Measurements from ENCODE around the gene ITGB2. TPM values are rescaled to one million over a fixed set of nuclear protein-coding genes. Genes with fewer than 3 reads are reported as not detected.
A peak's percentile ranks its signal among the peaks of the same experiment; 100 is the strongest.
"Not testable (repeated sequence)": the region's sequence is repeated elsewhere in the genome, so short reads cannot be mapped to it uniquely, and the experiment has no call there.

Gene ITGB2
- total RNA-seq, 1 donor from 2014 or later = 11.5 TPM

DNA sequence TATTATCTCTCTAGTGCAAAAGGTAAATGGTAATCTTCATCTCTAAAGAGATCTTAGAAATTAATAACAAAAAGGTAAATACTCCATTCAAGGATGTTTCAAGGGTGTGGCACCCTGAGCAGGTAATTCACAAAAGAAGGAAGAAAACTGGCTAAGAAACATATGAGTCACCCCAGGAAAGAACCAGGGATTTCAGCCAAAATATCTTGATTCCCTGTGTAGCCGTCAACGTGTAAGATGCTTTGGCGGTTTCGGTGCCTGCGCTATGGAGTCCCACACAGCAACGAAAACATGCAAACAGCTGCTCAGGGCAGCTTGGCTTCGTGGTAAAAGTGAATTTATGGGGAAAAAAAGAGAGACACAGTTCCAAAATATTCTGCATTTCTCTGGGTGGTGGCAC, 3.7 kb downstream of the ITGB2 start:
- no peak for DNase-seq (ENCODE audit: low spot score)
- intact Hi-C loops (cut with DNase I) = no loop called here

GRCh38 chr21:44914176-44914874, 6.4 kb downstream of the ITGB2 start:
- intact Hi-C loops (cut with DNase I) = no loop called here
- DNase-seq (ENCODE audit: low spot score) = peak; percentile 93

- no peak for DNase-seq (ENCODE audit: low spot score)
- intact Hi-C loops (cut with DNase I) = no loop called here
These were observed 7.1 kb downstream of the ITGB2 start for GRCh38 chr21:44913425-44914175.

- intact Hi-C loops (cut with DNase I); DNase-seq (ENCODE audit: low spot score): not testable (repeated sequence)
These were observed 7.9 kb downstream of the ITGB2 start for GRCh38 chr21:44912506-44913412.

- intact Hi-C loops (cut with DNase I) = no loop called here
- no peak for DNase-seq (ENCODE audit: low spot score)
These were observed 8.6 kb downstream of the ITGB2 start for GRCh38 chr21:44912158-44912473.

DNA sequence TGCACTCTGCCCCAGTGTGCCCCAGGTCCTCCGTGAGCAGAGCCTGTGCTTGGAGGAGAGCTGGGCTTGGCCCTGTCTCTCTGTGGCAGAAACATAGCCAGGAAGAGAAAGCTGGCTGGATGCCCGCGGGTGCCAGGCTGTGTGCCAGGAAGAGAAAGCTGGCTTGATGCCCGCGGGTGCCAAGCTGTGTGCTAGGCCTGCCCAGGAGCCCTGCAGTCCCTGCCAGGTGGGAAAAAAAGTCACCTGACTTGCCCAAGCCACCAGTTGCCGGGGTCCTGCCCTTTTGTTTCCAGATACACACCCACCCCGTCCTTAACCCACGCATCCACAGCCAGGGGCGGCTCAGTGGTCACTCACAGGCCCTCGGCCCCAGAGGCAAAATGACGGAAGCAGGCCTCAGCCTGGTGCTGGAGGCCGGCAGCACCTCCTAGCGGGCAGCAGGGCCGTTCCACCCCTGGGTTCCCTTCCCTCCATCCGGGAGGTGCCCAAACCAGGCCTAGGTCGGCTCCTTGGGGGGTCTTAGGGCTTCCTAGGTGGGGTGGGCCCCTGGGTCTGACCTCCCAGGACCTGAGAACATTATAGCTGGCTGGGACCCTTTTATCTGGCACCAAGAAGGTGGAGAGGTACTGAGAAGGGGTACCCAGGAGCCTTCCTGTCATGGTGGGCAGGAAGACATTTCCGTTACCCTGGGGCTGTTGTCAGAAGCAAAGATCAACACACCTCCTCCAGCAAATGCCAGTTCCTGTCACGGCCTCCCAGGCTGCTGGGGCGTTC, 9.1 kb downstream of the ITGB2 start:
- intact Hi-C loops (cut with DNase I) = no loop called here
- peak; percentile 90 for DNase-seq (ENCODE audit: low spot score)

- no peak for DNase-seq (ENCODE audit: low spot score)
- intact Hi-C loops (cut with DNase I) = no loop called here
These were observed 9.7 kb downstream of the ITGB2 start for GRCh38 chr21:44911068-44911383.

GRCh38 chr21:44910229-44911067, 10.3 kb downstream of the ITGB2 start:
- intact Hi-C loops (cut with DNase I) = no loop called here
- DNase-seq (ENCODE audit: low spot score) = no peak

- intact Hi-C loops (cut with DNase I) = no loop called here
- DNase-seq (ENCODE audit: low spot score) = no peak
These were observed 11.0 kb downstream of the ITGB2 start for GRCh38 chr21:44909719-44910118.

GRCh38 chr21:44908908-44909307, 11.8 kb downstream of the ITGB2 start:
- no peak for DNase-seq (ENCODE audit: low spot score)
- intact Hi-C loops (cut with DNase I) = no loop called here

DNA sequence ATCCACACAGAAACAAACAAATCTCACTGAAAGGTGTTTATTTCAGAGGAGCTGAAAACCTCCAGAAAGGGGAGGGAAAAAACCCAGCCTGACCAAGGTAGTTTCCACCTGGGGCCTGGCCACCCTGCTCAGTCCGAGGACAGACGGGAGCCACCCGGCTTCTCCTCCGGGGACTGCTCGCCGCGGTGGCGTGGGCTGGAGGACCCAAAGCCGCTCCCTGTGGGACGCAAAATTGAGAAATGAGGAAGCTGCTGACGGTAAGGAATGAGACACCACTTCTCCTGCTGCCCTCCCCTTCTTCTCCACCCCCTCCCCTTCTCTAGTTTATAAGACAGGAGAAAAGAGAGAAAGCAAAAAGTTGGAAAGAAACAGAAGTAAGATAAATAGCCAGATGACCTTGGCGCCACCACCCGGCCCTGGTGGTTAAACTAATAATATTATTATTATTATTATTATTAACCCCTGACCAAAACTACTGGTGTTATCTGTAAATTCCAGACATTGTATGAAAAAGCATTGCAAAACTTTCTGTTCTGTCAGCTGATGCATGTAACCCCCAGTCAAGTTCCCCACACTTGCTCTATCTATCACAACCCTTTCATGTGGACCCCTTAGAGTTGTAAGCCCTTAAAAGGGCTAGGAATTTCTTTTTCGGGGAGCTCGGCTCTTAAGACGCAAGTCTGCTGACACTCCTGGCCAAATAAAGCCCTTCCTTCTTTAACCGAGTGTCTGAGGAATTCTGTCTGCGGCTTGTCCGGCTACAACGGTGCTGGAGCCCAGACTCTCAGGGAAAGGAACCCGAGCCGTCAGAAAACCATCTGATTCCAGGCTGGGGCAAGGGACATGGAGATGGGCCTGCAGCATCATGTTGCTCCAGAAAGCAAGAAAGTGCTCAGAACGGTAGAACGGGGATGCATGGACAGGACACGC, 12.5 kb downstream of the ITGB2 start:
- intact Hi-C loops (cut with DNase I) = no loop called here
- DNase-seq (ENCODE audit: low spot score) = peak; percentile 89

GRCh38 chr21:44907225-44907965, 13.3 kb downstream of the ITGB2 start:
- DNase-seq (ENCODE audit: low spot score) = no peak

DNA sequence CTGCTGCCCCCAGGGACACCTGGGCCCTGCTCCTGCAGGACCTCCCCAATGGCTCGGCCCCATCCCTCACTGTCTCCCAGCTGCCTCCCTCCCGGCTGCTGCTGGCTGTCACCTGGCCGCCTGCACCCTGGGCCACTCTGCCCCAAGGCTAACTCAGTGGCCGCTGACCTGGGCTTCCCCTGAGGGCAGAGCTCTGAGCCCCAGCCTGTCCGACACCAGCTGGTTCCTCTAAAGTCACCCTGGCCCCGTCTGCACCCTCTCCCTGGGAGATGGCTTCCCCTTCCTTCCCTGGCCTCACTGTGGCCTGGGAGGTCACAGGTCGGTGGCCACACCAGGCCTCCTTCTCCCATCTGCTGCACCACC, 15.0 kb downstream of the ITGB2 start:
- intact Hi-C loops (cut with DNase I) = no loop called here
- DNase-seq (ENCODE audit: low spot score) = no peak

More at GRCh38 chr21:44907225-44907965, 13.3 kb downstream of the ITGB2 start:
- intact Hi-C loops (cut with DNase I) = no loop called here

- DNase-seq (ENCODE audit: low spot score) = no peak
These were observed 15.5 kb downstream of the ITGB2 start for GRCh38 chr21:44905016-44905727.

DNA sequence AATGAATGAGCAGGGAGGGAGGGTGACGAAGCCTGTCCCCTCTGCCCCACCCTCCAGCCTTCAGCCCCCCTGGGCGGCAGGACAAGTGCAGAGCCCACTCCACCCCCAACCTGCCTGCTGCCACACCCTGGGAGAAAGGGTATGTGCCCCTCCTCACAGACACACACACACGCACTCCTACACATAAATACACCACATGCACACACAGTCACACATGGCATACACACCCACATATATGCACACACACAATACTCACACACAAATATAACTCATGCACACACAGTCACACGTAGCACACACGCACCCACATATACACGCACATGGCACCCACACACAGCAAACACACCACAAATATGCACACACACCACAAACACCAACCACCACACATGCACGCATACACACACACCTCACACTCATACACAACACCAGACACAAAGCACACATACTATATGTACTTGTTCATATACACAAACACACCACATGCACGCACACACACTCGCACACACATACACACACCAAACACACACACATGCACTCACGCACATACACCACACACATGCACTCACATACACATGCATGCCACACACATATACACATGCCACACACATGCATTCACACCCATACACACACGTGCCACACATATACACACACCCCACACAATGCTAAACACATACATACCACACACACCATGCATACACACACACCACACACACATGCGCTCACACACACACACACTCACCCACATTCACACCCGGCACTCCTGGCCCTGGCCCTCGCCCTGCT, 16.4 kb downstream of the ITGB2 start:
- intact Hi-C loops (cut with DNase I) = no loop called here
- no peak for DNase-seq (ENCODE audit: low spot score)

More at GRCh38 chr21:44905016-44905727, 15.5 kb downstream of the ITGB2 start:
- intact Hi-C loops (cut with DNase I) = no loop called here

DNA sequence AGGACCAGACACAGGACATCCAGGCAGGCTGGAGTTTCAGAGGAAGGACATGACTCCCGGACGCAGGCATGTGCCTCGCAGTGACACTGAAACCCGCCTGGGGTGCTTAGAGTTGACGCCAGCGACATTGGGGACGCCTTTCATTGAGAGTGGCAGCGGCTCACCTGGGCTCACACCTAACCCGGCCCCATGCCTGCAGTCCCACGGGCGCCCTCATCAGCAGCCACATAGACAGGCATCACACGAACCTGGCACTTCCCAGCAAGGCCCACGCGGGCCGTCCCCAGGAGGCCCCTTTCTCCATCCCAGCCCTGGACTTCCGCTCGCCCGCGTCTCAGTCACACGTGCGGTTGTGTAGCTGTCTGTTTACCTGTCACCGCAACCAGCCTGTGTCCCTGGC, 17.0 kb downstream of the ITGB2 start:
- no peak for DNase-seq (ENCODE audit: low spot score)
- intact Hi-C loops (cut with DNase I) = no loop called here
